Mammary epithelial cell (primary cell): ENCODE data around the gene DLX4.

Experiments used
- CTCF ChIP-seq, 2 donors: IDR thresholded peaks in 1 of 2; conservative IDR thresholded peaks in 1 of 2; 2 replicates each; pipeline ENCODE4 v1.5.1; 2011 to 2012; ENCODE audit warnings: inconsistent platforms in 2 of 2, low read length in 2 of 2, mild to moderate bottlenecking in 2 of 2, control low read depth in 1 of 2, low read depth in 1 of 2; ENCODE audit not compliant: insufficient read depth in 1 of 2; ENCODE audit errors: extremely low read depth in 1 of 2
- EZH2 ChIP-seq: IDR thresholded peaks from 2 replicates; pipeline ENCODE4 v1.6.1; 2012; ENCODE audit warnings: low read length, inconsistent platforms, borderline replicate concordance

GRCh38 chr17:49946964-49947584, 21.9 kb upstream of the DLX4 start:
- TF ChIP-seq CTCF (conservative IDR thresholded peaks at IDR 0.05 in 1 of 2, IDR thresholded peaks at IDR 0.05 in 1 of 2; ENCODE audit: extremely low read depth in 1 of 2, insufficient read depth in 1 of 2, low read depth in 1 of 2, low read length in 2 of 2) (no peak), EZH2 (no peak)
